Chondrocyte (in vitro differentiated cells): ENCODE measurements around the gene C7. TPM values are rescaled to one million over a fixed set of nuclear protein-coding genes. Genes with fewer than 3 reads are reported as not detected.

Experiments
- DNase-seq: peaks from one replicate; pipeline ENCODE4 v3.0.0; 2021; ENCODE audit warnings: mixed read lengths, low spot score
- H3K27ac Mint-ChIP-seq: one replicate; pipeline ENCODE4 v1.8.0; 2021; ENCODE audit warnings: mild to moderate bottlenecking, moderate library complexity, mixed read lengths; ENCODE audit not compliant: unreplicated experiment
- H3K27me3 Mint-ChIP-seq: 2 replicates; pipeline ENCODE4 v1.8.0; 2021; ENCODE audit warnings: low read depth, mixed read lengths
- H3K36me3 Mint-ChIP-seq: 2 replicates; pipeline ENCODE4 v1.8.0; 2021; ENCODE audit warnings: low read depth, mixed read lengths
- H3K4me1 Mint-ChIP-seq: 2 replicates; pipeline ENCODE4 v1.8.0; 2021; ENCODE audit warnings: low read depth, mild to moderate bottlenecking, mixed read lengths
- H3K4me3 Mint-ChIP-seq: one replicate; pipeline ENCODE4 v1.8.0; 2021; ENCODE audit warnings: mild to moderate bottlenecking, moderate library complexity, mixed read lengths; ENCODE audit not compliant: unreplicated experiment
- H3K9me3 Mint-ChIP-seq: 2 replicates; pipeline ENCODE4 v1.8.0; 2021; ENCODE audit warnings: low read depth, mixed read lengths
- total RNA-seq: library from RNA; stranded (reverse); gene quantifications from 3 replicates; pipeline ENCODE4 v1.2.1, GENCODE V29; 2021
- TF ChIP-seq, protein P1 (sequence below): fragments of 200-600 bp; sonication (generic); IDR thresholded peaks from 2 replicates; pipeline ENCODE4 v1.5.0; 2021; ENCODE audit warnings: antibody characterized with exemption, mild to moderate bottlenecking, moderate library complexity

C7 gene
- total RNA-seq, 1 donor from 2014 or later: not detected

DNA sequence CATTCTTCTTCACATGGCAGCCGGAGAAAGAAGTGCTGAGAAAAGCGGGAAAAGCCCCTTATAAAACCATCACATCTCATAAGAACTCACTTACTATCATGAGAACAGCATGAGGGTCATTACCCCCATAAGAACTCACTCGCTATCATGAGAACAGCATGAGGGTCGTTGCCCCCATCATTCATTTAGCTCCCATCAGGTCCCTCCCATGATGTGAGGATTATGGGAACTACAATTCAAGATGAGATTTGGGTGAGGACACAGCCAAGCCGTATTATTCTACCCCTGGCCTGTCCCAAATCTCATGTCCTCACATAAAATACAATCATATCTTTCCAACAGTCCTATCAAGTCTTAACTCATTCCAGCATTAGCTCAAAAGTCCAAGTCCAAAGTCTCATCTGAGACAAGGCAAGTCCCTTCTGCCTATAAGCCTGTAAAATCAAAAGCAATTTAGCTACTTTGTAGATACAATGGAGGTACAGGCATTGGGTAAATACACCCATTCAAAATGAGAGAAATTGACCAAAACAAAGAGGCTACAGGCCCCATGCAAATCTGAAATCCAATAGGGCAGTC is 82.8 kb downstream of the C7 start:
- no peaks in the 10 kb centered on the region for H3K36me3 Mint-ChIP-seq
- TF ChIP-seq, protein P1, sequence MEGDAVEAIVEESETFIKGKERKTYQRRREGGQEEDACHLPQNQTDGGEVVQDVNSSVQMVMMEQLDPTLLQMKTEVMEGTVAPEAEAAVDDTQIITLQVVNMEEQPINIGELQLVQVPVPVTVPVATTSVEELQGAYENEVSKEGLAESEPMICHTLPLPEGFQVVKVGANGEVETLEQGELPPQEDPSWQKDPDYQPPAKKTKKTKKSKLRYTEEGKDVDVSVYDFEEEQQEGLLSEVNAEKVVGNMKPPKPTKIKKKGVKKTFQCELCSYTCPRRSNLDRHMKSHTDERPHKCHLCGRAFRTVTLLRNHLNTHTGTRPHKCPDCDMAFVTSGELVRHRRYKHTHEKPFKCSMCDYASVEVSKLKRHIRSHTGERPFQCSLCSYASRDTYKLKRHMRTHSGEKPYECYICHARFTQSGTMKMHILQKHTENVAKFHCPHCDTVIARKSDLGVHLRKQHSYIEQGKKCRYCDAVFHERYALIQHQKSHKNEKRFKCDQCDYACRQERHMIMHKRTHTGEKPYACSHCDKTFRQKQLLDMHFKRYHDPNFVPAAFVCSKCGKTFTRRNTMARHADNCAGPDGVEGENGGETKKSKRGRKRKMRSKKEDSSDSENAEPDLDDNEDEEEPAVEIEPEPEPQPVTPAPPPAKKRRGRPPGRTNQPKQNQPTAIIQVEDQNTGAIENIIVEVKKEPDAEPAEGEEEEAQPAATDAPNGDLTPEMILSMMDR: no peak
- no peak for DNase-seq
- peaks cover 4% of the 10 kb centered on the region for H3K9me3 Mint-ChIP-seq
- H3K27ac Mint-ChIP-seq: no peak overlapping the region
- peaks cover 5% of the 10 kb centered on the region for H3K27me3 Mint-ChIP-seq
- H3K4me1 Mint-ChIP-seq: no peaks in the 10 kb centered on the region
- H3K4me3 Mint-ChIP-seq: no peak overlapping the region

DNA sequence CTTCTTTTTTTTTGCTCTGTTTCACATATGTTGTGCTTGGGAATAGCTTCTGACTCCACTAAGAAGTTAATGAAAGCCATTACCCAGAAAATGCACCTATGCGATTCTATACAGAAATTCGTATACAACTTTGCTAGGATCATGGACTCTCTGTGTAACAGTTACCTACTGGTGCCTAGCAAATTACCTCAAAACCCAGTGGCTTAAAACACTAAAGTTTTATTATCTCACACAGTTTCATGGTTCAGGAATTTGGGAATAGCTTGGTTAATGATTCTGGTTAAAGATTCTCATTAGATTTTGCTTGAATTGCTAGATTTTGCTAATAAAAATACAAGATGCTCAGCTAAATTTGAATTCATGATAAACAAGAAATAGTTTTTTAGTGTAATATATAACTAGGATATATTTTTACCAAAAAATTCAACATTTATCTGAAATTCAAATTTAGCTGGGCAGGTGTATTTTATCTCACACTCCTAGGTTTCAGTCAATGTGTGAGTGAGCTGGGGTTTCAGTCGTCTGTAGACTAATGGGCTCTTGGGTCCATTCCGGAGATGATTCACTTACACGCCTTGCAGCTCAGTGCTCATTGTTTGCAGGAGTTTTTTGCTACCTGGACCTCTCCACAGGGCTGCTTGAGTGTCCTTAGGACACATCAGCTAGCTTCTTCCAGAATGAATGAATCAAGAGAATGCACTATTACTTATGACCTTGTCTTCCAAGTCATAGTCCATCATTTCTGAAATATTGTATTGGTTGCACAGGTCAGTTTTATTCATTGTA is 86.7 kb downstream of the C7 start:
- H3K9me3 Mint-ChIP-seq: no peaks in the 10 kb centered on the region
- H3K27me3 Mint-ChIP-seq: peaks cover 7% of the 10 kb centered on the region
- TF ChIP-seq, protein P1: no peak
- H3K4me1 Mint-ChIP-seq: no peaks in the 10 kb centered on the region
- H3K4me3 Mint-ChIP-seq: no peak overlapping the region
- H3K36me3 Mint-ChIP-seq: no peaks in the 10 kb centered on the region
- no peak for DNase-seq
- H3K27ac Mint-ChIP-seq: no peak overlapping the region

DNA sequence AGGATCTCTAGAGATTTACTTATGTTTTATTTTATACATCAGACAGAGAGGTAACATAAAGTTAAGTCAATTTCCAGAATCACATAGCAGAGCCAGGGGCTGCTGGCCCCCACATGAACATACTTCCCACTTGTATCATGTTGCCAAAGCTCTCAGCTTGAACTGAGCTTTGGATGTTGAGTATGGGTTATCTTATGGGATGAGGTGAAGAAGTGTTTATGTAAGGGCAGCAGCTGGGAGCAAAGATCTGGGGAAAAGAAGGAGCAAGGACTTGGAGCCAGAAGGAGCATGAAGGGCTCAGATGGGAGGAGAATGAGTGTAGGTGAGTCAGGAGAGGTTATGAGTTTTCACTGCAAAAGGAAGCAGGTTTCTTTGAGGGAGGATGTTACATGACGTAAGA is 89.8 kb downstream of the C7 start:
- no peaks in the 10 kb centered on the region for H3K36me3 Mint-ChIP-seq
- peaks cover 5% of the 10 kb centered on the region for H3K27me3 Mint-ChIP-seq
- no peaks in the 10 kb centered on the region for H3K9me3 Mint-ChIP-seq
- H3K4me1 Mint-ChIP-seq: no peaks in the 10 kb centered on the region
- no peak overlapping the region for H3K4me3 Mint-ChIP-seq
- H3K27ac Mint-ChIP-seq: no peak overlapping the region
- TF ChIP-seq, protein P1: no peak
- DNase-seq: no peak

DNA sequence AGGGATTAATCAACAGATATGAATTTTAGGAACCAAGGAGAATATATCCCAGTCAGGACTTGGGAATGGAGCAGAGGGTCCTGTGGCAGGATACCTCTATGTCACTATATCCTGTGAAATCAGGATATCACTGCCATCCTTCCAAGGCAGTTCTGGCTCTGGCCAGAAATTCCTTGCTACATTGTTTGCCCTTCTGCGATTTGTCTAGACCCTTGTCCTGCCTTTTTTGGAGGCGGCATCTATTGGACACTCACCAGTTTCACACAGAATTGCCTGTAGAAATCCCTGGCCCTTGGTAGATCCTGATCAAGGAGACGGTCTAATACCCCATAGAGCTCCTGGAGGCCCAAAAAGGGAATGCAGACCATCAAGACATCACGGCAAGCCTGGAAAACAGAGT is 90.7 kb downstream of the C7 start:
- Mint-ChIP-seq H3K4me1 (no peaks in the 10 kb centered on the region), H3K9me3 (peaks cover 3% of the 10 kb centered on the region), H3K27ac (no peak overlapping the region), H3K27me3 (peaks cover 5% of the 10 kb centered on the region), H3K36me3 (no peaks in the 10 kb centered on the region), H3K4me3 (no peak overlapping the region)
- TF ChIP-seq, protein P1: no peak
- DNase-seq: no peak

DNA sequence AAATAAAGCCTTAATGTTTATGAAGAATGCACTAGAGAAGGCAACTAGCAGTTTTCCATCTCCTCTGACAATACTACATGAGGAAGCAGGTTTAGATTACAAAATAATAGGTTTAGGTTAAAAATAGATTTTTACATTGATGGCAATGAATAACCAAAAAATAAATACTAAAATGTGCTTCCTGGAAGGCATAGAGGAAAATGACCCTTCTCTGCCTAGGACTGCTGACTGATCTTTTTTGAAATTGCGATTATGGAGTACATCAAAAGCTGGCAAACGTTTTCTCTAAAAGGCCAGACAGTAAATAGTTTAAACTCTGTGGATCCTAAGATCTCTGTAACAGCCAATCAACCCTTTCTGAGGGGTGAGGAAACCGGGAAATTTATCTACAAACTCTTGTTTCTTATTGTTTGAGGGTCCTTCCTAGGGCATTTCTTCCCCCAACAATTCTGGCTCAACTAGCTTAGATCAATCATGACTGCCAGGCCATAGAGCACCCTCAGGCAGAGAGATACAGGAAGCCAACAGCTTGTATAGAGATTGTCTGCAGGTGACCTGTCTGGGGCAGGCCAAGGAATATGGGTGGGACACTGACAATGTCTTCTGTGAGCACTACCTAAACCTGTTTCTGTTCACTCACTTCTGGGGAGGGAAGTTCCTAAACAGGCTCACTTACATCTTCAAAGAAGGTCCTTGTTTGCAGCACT is 94.5 kb downstream of the C7 start:
- H3K9me3 Mint-ChIP-seq: peaks cover 7% of the 10 kb centered on the region
- DNase-seq: no peak
- H3K27ac Mint-ChIP-seq: no peak overlapping the region
- peaks cover 2% of the 10 kb centered on the region for H3K27me3 Mint-ChIP-seq
- H3K4me1 Mint-ChIP-seq: no peaks in the 10 kb centered on the region
- TF ChIP-seq, protein P1: no peak
- no peaks in the 10 kb centered on the region for H3K36me3 Mint-ChIP-seq
- H3K4me3 Mint-ChIP-seq: no peak overlapping the region
